Trophoblast cell (in vitro differentiated cells and primary cell): ENCODE measurements around the gene HRG.

Experiments used
- DNase-seq, 2 donors: peaks; one replicate each; pipeline ENCODE4 v3.0.0-alpha.2; 2016
- H2AFZ ChIP-seq: 2 replicates; pipeline ENCODE4 v1.6.1; 2013; ENCODE audit warnings: low read length, moderate library complexity, mild to moderate bottlenecking; ENCODE audit not compliant: insufficient read depth, poor library complexity
- H2AK5ac ChIP-seq: 2 replicates; pipeline ENCODE4 v1.6.1; 2013; ENCODE audit warnings: mild to moderate bottlenecking, low read length
- H2BK120ac ChIP-seq: 2 replicates; pipeline ENCODE4 v1.6.1; 2013; ENCODE audit warnings: low read length, mild to moderate bottlenecking, moderate library complexity; ENCODE audit not compliant: insufficient read depth, poor library complexity
- H2BK12ac ChIP-seq: 2 replicates; pipeline ENCODE4 v1.6.1; 2013; ENCODE audit warnings: mild to moderate bottlenecking, low read length, moderate library complexity
- H2BK5ac ChIP-seq: 2 replicates; pipeline ENCODE4 v1.6.1; 2013; ENCODE audit warnings: low read length, low read depth, moderate library complexity, mild to moderate bottlenecking; ENCODE audit not compliant: poor library complexity
- H3K14ac ChIP-seq: 2 replicates; pipeline ENCODE4 v1.6.1; 2013; ENCODE audit warnings: mild to moderate bottlenecking, low read length
- H3K18ac ChIP-seq: 2 replicates; pipeline ENCODE4 v1.6.1; 2013; ENCODE audit warnings: mild to moderate bottlenecking, low read length
- H3K23ac ChIP-seq: 2 replicates; pipeline ENCODE4 v1.6.1; 2013; ENCODE audit warnings: low read length
- H3K27ac ChIP-seq: 2 replicates; pipeline ENCODE4 v1.5.1; 2013; ENCODE audit warnings: low read depth, mild to moderate bottlenecking, inconsistent platforms, low read length, moderate library complexity
- H3K27me3 ChIP-seq: 2 replicates; pipeline ENCODE4 v1.6.1; 2013; ENCODE audit warnings: inconsistent platforms, mild to moderate bottlenecking, low read length, moderate library complexity; ENCODE audit not compliant: insufficient read depth
- H3K36me3 ChIP-seq, 2 experiments: 1 replicate in 1 of 2; 2 replicates in 1 of 2; pipeline ENCODE4 v1.6.1; 2013; ENCODE audit warnings: low read length in 2 of 2, mild to moderate bottlenecking in 2 of 2, moderate library complexity in 1 of 2; ENCODE audit not compliant: insufficient read depth in 2 of 2, control insufficient read depth in 1 of 2
- H3K4ac ChIP-seq: 2 replicates; pipeline ENCODE4 v1.6.1; 2013; ENCODE audit warnings: low read depth, mild to moderate bottlenecking, low read length, moderate library complexity
- H3K4me1 ChIP-seq, 2 experiments: 1 replicate in 1 of 2; 2 replicates in 1 of 2; pipeline ENCODE4 v1.6.1; 2013; ENCODE audit warnings: low read length in 2 of 2, mild to moderate bottlenecking in 2 of 2, moderate library complexity in 1 of 2; ENCODE audit not compliant: insufficient read depth in 2 of 2, control insufficient read depth in 1 of 2
- H3K4me2 ChIP-seq: 2 replicates; pipeline ENCODE4 v1.6.1; 2013; ENCODE audit warnings: inconsistent platforms, mild to moderate bottlenecking, low read length, moderate library complexity
- H3K4me3 ChIP-seq: 2 replicates; pipeline ENCODE4 v1.5.1; 2013; ENCODE audit warnings: mild to moderate bottlenecking, low read depth, low read length, inconsistent platforms
- H3K79me1 ChIP-seq: one replicate; pipeline ENCODE4 v1.6.1; 2013; ENCODE audit warnings: low read length
- H3K79me2 ChIP-seq: 2 replicates; pipeline ENCODE4 v1.6.1; 2013; ENCODE audit warnings: low read length, mild to moderate bottlenecking; ENCODE audit not compliant: control insufficient read depth, insufficient read depth, poor library complexity
- H3K9ac ChIP-seq: 2 replicates; pipeline ENCODE4 v1.6.1; 2013; ENCODE audit warnings: mild to moderate bottlenecking, low read length
- H3K9me3 ChIP-seq: 2 replicates; pipeline ENCODE4 v1.6.1; 2013; ENCODE audit warnings: low read depth, mild to moderate bottlenecking, control low read depth, inconsistent platforms, low read length; ENCODE audit not compliant: insufficient read depth
- H4K12ac ChIP-seq: 2 replicates; pipeline ENCODE4 v1.6.1; 2013; ENCODE audit warnings: low read depth, mild to moderate bottlenecking, low read length, moderate library complexity
- H4K8ac ChIP-seq: 2 replicates; pipeline ENCODE4 v1.6.1; 2013; ENCODE audit warnings: low read depth, mild to moderate bottlenecking, low read length, moderate library complexity
- H4K91ac ChIP-seq: one replicate; pipeline ENCODE4 v1.6.1; 2013; ENCODE audit warnings: low read depth, mild to moderate bottlenecking, low read length, moderate library complexity
- WGBS: extraction: QIAGEN DNeasy Blood & Tissue Kit; methylation state at CpG from one replicate; pipeline ENCODE4 v1.1.7; 2013; ENCODE audit warnings: missing lambda C conversion rate; ENCODE audit not compliant: insufficient read length, insufficient coverage; ENCODE audit errors: extremely low coverage; 5-methylcytosine and 5-hydroxymethylcytosine counted together

The HRG gene

GRCh38 chr3:186635532-186635931 lies 30.3 kb upstream of the HRG start:
- Histone ChIP-seq H3K9me3 (no peaks in the 10 kb centered on the region), H3K4ac (no peak overlapping the region), H3K4me3 (no peak overlapping the region), H3K27ac (no peak overlapping the region), H3K27me3 (no peaks in the 10 kb centered on the region), H2AFZ (no peak overlapping the region), H3K4me2 (no peak overlapping the region), H2BK120ac (no peak overlapping the region), H2AK5ac (no peak overlapping the region), H3K14ac (no peak overlapping the region), H3K9ac (no peak overlapping the region), H3K79me1 (no peaks in the 10 kb centered on the region), H3K4me1 (no peaks in the 10 kb centered on the region), H4K91ac (no peak overlapping the region), H3K36me3 (no peaks in the 10 kb centered on the region), H2BK5ac (no peak overlapping the region), H3K23ac (no peak overlapping the region), H3K79me2 (no peaks in the 10 kb centered on the region), H4K12ac (no peak overlapping the region), H2BK12ac (no peak overlapping the region), H3K18ac (no peak overlapping the region), H4K8ac (no peak overlapping the region)
- no peak for DNase-seq
- WGBS: no CpG with 5 or more reads among the region's 3 CpGs

GRCh38 chr3:186636536-186636935 lies 29.3 kb upstream of the HRG start:
- no peak overlapping the region for H2BK5ac ChIP-seq
- H4K12ac ChIP-seq: no peak overlapping the region
- no peaks in the 10 kb centered on the region for H3K79me2 ChIP-seq
- no peak overlapping the region for H3K23ac ChIP-seq
- no peak overlapping the region for H3K4ac ChIP-seq
- no peak overlapping the region for H3K9ac ChIP-seq
- no peak overlapping the region for H4K8ac ChIP-seq
- H3K36me3 ChIP-seq: no peaks in the 10 kb centered on the region
- no peak overlapping the region for H3K4me2 ChIP-seq
- H3K18ac ChIP-seq: no peak overlapping the region
- DNase-seq: peak; percentile 96 to 97
- no peak overlapping the region for H2AK5ac ChIP-seq
- H3K4me3 ChIP-seq: no peak overlapping the region
- no CpG with 5 or more reads among the region's 7 CpGs for WGBS
- no peaks in the 10 kb centered on the region for H3K27me3 ChIP-seq
- H2BK12ac ChIP-seq: no peak overlapping the region
- no peak overlapping the region for H3K14ac ChIP-seq
- H2AFZ ChIP-seq: no peak overlapping the region
- no peaks in the 10 kb centered on the region for H3K9me3 ChIP-seq
- H3K4me1 ChIP-seq: no peaks in the 10 kb centered on the region
- H2BK120ac ChIP-seq: no peak overlapping the region
- no peak overlapping the region for H3K27ac ChIP-seq
- no peak overlapping the region for H4K91ac ChIP-seq
- no peaks in the 10 kb centered on the region for H3K79me1 ChIP-seq

GRCh38 chr3:186637686-186638085 lies 28.1 kb upstream of the HRG start:
- H3K27me3 ChIP-seq: no peaks in the 10 kb centered on the region
- no peak overlapping the region for H3K9ac ChIP-seq
- H3K4me3 ChIP-seq: no peak overlapping the region
- H3K4me1 ChIP-seq: no peaks in the 10 kb centered on the region
- H3K9me3 ChIP-seq: no peaks in the 10 kb centered on the region
- no peak overlapping the region for H3K4me2 ChIP-seq
- no peak overlapping the region for H3K27ac ChIP-seq
- WGBS: no CpG with 5 or more reads among the region's 3 CpGs
- DNase-seq: peak; percentile 53 to 62
- no peak overlapping the region for H2BK12ac ChIP-seq
- no peaks in the 10 kb centered on the region for H3K79me2 ChIP-seq
- H2AFZ ChIP-seq: no peak overlapping the region
- no peak overlapping the region for H3K4ac ChIP-seq
- no peak overlapping the region for H4K91ac ChIP-seq
- H4K12ac ChIP-seq: no peak overlapping the region
- no peaks in the 10 kb centered on the region for H3K36me3 ChIP-seq
- no peak overlapping the region for H2BK120ac ChIP-seq
- H3K18ac ChIP-seq: no peak overlapping the region
- H3K23ac ChIP-seq: no peak overlapping the region
- H3K14ac ChIP-seq: no peak overlapping the region
- no peak overlapping the region for H4K8ac ChIP-seq
- no peaks in the 10 kb centered on the region for H3K79me1 ChIP-seq
- H2BK5ac ChIP-seq: no peak overlapping the region
- no peak overlapping the region for H2AK5ac ChIP-seq

GRCh38 chr3:186638259-186638658 lies 27.6 kb upstream of the HRG start:
- Histone ChIP-seq H3K4ac (no peak overlapping the region), H2AFZ (no peak overlapping the region), H3K9me3 (no peaks in the 10 kb centered on the region), H3K4me2 (no peak overlapping the region), H3K4me3 (no peak overlapping the region), H3K79me1 (no peaks in the 10 kb centered on the region), H4K91ac (no peak overlapping the region), H3K27me3 (no peaks in the 10 kb centered on the region), H3K36me3 (no peaks in the 10 kb centered on the region), H2BK12ac (no peak overlapping the region), H3K27ac (no peak overlapping the region), H2BK5ac (no peak overlapping the region), H3K79me2 (no peaks in the 10 kb centered on the region), H3K23ac (no peak overlapping the region), H4K8ac (no peak overlapping the region), H3K18ac (no peak overlapping the region), H3K9ac (no peak overlapping the region), H3K4me1 (no peaks in the 10 kb centered on the region), H4K12ac (no peak overlapping the region), H3K14ac (no peak overlapping the region), H2BK120ac (no peak overlapping the region), H2AK5ac (no peak overlapping the region)
- DNase-seq: no peak
- WGBS: no CpG with 5 or more reads among the region's 2 CpGs
